Measurements from ENCODE around the gene DNAJC10. TPM values are rescaled to one million over a fixed set of nuclear protein-coding genes. Genes with fewer than 3 reads are reported as not detected.
A peak's percentile ranks its signal among the peaks of the same experiment; 100 is the strongest.
"Not testable (repeated sequence)": the region's sequence is repeated elsewhere in the genome, so short reads cannot be mapped to it uniquely, and the experiment has no call there.

DNAJC10 gene, protein sequence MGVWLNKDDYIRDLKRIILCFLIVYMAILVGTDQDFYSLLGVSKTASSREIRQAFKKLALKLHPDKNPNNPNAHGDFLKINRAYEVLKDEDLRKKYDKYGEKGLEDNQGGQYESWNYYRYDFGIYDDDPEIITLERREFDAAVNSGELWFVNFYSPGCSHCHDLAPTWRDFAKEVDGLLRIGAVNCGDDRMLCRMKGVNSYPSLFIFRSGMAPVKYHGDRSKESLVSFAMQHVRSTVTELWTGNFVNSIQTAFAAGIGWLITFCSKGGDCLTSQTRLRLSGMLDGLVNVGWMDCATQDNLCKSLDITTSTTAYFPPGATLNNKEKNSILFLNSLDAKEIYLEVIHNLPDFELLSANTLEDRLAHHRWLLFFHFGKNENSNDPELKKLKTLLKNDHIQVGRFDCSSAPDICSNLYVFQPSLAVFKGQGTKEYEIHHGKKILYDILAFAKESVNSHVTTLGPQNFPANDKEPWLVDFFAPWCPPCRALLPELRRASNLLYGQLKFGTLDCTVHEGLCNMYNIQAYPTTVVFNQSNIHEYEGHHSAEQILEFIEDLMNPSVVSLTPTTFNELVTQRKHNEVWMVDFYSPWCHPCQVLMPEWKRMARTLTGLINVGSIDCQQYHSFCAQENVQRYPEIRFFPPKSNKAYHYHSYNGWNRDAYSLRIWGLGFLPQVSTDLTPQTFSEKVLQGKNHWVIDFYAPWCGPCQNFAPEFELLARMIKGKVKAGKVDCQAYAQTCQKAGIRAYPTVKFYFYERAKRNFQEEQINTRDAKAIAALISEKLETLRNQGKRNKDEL
- 168 and 193 TPM in 2 replicates for total RNA-seq (2014; rRNA removed; shearing (Covaris generic))
- 88.3 and 127 TPM in 2 replicates for polyA plus RNA-seq (2014; cell fraction: nucleus; rRNA removed)

DNA sequence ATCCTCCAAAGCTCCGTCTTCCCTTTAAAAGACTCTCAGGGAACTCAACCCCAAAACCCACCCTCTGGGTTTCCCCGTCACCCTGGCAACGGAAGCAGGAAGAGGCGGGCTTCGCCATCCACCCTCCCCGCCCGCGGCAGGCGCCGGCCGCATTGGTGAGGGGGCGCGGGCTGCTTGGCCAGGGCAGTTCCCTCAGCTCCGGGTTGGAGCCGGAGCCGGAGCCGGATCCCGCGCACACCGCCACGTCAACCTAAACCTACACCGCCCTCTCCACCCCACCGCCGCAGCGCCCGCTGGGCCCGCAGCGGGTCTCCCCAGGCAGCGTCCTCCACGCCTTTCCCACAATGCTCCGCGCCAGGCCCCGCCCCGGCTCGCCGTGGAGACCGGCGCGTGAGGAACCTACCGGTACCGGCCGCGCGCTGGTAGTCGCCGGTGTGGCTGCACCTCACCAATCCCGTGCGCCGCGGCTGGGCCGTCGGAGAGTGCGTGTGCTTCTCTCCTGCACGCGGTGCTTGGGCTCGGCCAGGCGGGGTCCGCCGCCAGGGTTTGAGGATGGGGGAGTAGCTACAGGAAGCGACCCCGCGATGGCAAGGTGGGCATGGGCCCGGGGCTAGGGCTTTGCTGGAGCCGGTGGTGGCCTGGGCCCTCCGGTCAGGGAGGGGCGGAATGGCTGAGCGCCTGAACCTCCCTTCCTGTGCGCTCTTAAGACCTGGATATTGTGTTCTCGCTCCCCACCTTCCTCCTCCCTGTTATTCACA, at the start of gene DNAJC10:
Gene DNAJC10, plus strand, starts transcription at position 366 of the 758 bp plus-strand sequence. CDS start 1,830 bp downstream, outside the sequence.
- peak; percentile 82 for DNase-seq (ENCODE audit: extremely low read depth, low read depth)

DNA sequence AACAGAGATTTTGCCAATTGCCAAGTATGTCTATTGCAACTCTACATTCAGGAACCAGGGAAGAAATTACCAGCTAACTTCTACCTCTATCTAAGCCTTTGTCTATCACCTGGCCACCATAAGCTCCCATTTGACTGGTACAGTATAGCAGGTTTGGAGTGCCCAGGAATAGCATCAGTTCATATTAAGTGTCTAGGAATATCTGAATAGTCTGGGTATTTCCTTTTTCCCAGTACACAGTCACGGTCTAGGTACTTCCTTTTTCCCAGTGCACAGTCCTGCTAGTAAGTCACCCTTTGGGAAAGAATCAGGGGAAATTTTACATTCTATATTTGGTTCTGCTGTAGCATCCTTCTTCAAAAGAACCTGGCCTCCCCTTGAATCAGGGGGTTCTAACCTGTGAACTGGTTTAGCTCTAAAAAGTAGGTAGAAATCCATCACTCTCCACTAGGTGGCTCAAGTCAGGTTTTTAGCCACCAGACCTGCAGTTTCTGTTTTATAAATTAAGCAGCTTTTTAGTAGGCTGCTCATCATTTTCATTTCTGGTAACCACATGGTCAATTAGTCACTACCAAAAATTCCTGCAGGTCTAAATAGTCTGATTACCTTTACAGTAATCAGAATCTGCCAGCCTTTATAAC, 49.3 kb upstream of the DNAJC10 start:
- DNase-seq (ENCODE audit: extremely low read depth, low read depth): peak; percentile 25

DNA sequence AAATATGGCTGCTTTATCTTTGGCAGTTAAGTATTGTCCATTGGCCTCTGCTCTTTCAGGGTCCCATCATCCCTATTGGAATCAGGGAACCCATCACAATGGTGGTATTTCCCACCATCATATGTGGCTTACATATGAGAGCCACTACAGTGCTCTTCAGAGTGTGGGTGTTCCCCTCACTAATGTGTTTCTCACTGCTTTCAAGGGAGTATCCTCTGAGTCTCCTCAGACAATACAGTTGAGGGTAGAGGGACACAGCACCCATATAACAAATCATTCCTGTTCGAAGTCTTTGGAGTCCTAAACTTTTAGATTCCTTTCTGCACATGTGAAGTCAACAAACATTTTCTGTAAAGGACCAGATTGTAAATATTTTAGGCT, 48.8 kb upstream of the DNAJC10 start:
- no peak for DNase-seq (ENCODE audit: extremely low read depth, low read depth)

DNA sequence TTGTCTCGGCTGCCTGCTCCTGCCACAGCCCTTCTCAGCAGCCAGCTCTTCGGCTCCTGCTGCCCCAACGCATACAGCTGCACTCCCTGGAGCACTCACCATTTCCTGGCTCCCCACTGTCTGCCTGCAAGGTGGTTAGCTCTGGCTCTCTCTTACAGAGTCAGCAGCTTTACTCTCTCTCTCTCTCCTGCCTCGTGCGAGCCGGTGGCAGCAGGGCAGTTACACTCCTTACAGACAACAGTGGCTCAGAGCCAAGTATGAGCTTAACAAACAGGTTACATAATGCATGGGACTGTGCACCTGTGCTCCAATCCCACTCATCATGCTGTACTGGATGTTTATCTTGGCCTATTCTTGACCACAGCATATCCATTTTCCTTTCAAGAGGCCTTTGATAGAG, 47.4 kb upstream of the DNAJC10 start:
- no peak for DNase-seq (ENCODE audit: extremely low read depth, low read depth)

DNA sequence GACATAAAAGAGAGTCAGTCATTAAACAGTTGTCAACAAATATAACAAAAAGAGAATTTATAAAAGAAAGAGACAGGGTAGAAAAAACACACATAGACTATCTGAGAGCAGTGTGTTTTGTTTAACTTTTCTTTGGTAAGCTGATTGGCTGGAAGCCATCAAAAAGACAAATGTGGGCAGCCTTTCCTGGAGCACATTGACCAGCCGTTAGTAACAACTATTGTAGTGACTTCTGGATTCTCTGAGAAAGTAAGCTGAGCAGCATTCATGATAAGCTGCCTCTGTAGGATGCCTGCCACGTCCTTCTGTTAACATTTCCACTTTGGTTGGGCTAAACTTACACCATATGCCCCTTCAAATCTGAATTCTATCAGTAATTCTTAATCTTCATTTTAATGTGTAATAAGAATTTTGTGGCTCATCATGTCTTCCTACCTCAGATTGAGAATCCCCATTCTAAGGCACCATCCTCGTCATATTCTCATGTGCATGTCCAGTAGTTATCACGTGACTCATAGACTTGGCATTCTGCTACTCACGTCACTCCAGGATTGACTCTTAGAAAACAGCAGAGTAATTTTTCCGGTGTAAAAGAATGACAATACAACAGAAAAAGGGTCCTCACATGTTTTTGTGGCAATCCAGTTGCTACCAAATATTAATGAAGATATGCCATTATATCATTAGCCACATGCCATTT, 43.4 kb upstream of the DNAJC10 start:
- peak; percentile 72 for DNase-seq (ENCODE audit: extremely low read depth, low read depth)

DNA sequence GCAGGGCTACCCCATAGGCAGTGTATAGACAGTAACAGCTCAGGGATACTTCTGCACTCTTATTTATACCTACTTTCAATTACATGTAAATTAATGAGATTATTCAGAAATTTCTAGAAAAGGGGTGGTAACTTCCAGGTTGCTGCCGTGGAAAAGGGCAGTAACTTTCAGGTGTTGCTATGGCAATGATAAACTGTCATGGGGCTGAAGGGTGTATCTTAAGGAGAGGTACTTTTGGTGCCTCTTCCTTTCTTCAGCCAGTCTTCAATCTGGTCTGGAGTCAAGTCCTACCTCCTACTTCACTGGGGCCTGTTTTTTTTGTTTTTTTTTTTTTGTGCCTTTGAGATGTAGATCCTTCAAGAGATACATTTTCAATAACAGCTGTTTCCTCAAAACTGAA, 35.2 kb upstream of the DNAJC10 start:
- no peak for DNase-seq (ENCODE audit: extremely low read depth, low read depth)

DNA sequence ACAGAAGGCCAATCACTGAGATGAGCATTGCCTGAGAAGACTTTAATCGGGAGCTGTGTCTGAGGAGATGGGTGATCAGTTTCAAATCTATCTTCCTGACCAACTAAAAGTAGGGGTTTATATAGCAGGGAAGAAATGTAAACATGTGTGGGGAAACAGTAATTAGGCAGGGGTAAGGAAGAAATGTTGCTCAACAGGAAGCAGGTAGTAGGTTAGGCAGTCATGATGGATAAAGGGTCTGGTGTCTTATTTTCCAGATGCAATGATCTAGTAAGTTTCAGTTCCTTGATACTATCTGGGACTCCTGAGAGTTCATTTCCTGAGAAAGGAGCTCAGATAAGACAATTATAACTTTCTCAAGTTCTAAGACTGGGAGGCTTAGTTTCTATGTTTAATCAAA, 33.8 kb upstream of the DNAJC10 start:
- no peak for DNase-seq (ENCODE audit: extremely low read depth, low read depth)

DNA sequence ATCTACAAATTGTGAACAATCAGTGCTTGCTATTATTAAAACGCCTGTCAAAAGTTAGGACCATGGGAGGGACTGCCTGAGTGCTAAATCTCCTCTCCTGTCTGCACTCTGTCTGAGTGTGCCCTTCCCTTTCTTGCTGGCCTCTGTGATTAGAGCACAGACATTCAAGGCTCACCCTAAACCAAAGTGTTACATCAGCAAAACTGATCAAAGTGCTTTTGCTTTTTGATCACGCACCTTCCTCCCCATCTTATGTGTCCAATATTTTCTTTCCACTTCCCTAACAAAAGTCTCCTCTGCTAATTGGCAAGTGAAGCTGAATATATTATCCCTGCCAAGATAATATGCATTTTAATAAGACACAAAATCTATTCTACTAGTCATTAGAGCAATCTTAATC, 30.5 kb upstream of the DNAJC10 start:
- DNase-seq (ENCODE audit: extremely low read depth, low read depth): no peak

DNA sequence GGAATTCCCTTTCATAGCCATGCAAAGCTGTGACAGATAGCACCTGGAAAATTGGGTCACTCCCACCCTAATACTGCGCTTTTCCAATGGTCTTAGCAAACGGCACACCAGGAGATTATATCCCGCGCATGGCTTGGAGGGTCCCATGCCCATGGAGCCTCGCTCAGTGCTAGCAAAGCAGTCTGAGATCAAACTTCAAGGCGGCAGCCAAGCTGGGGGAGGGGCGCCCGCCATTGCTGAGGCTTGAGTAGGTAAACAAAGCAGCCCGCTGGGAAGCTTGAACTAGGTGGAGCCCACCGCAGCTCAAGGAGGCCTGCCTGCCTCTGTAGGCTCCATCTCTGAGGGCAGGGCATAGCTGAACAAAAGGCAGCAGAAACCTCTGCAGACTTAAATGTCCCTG, 29.3 kb upstream of the DNAJC10 start:
- DNase-seq (ENCODE audit: extremely low read depth, low read depth): not testable (repeated sequence)

DNA sequence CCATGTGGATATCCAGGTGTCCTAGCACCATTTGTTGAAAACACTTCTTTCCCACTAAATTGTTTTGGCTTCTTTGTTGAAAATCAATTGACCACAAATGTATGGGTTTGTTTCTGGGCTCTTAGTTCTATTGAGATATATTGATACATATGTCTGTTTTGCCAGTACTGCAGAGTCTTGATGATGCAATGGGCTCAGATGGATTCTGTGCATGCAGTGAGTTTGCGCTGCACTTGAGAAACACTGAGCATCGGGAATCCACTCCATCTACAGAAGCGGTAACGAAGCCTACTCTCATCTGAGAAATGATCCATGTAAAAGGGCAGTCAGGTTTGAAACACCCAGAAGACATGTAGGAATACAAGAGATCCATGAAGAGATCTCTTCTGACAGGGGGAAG, 21.9 kb upstream of the DNAJC10 start:
- no peak for DNase-seq (ENCODE audit: extremely low read depth, low read depth)

DNA sequence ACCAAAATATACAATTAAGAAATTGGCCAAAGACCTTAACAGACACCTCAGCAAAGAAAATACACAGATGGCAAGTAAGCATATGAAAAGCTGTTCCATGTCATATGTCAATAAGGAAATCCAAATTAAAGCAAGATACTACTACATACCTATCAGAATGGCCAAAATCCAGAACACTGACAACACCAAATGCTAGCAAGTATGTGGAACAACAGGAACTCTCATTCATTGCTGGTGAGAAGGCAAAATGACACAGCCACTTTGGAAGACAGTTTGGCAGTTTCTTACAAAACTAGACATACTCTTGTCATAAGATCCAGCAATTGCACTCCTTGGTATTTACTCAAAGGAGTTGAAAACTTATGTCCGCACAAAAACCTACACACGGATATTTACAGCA, 20.3 kb upstream of the DNAJC10 start:
- DNase-seq (ENCODE audit: extremely low read depth, low read depth): no peak

DNA sequence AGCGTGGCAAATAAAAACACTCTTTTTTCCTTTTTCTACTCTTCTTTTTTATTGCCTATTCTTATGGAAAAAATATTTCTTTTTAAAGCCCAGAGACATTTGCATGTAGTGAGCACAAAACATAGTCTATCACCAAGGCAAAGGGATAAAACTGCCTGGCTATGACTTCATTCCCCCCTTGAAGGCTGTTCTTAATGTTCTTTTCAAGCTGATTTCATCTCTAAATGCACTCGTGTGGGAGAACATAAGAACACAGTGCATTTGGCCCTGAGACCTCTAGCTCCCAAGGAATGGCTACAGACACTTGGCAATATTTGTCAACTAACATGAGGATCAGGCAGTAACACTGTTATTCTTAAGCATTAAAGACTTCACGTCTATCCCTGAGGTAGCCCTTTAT, 17.4 kb upstream of the DNAJC10 start:
- no peak for DNase-seq (ENCODE audit: extremely low read depth, low read depth)

DNA sequence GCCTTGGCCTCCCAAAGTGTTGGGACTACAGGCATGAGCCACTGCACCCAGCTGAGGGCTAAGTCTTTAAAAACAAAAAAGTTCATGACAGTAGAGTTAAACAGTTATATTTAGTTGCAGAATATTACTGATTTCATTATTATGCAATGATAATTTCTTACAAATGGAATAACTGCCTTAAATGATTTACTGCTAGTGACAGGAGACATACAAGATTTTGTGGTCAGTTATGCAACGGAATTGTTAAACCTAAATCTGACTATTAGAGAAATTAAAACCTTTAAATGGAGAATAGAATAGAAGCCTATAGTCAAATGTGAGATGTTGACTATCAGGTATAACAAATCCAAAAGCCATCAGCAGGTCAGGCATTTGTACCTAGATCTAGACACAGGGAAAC, 10.3 kb upstream of the DNAJC10 start:
- no peak for DNase-seq (ENCODE audit: extremely low read depth, low read depth)

DNA sequence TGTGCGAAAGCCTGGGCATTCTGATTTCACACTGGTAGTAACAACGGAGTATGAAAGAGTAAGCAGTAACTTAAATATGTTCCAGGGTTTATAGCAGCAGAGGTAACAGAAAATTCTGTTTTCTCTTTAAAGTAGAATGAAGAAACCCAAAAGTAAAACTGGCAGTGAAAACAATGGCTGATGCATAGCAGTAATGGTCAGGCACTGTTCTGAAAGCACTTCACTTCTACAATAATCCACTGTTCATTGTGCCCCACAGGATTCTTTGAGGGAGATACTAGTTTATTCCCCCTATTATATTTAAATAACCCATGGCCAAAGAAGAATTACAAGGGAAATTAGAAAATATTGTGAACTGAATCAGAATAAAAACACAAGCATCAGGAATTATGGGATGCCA, 9.3 kb upstream of the DNAJC10 start:
- DNase-seq (ENCODE audit: extremely low read depth, low read depth): no peak

DNA sequence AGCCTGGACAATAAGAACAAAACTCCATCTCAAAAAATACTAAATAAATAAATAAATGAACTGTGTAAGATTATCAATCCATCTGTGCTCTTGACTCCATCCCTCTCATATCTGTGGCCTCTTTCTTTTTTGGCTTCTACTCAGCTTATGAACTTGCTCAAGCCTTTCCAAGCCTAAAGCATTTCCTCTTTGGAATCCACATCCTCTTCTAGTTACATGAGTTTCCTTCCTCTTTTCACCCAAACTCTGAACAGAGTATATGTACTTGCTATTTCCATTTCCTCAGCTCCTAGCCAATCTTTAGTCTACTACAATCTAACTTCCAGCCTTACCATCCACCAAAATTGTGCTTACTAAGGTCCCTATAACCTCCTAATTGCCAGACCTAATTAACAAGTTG, 2.5 kb upstream of the DNAJC10 start:
- no peak for DNase-seq (ENCODE audit: extremely low read depth, low read depth)

DNA sequence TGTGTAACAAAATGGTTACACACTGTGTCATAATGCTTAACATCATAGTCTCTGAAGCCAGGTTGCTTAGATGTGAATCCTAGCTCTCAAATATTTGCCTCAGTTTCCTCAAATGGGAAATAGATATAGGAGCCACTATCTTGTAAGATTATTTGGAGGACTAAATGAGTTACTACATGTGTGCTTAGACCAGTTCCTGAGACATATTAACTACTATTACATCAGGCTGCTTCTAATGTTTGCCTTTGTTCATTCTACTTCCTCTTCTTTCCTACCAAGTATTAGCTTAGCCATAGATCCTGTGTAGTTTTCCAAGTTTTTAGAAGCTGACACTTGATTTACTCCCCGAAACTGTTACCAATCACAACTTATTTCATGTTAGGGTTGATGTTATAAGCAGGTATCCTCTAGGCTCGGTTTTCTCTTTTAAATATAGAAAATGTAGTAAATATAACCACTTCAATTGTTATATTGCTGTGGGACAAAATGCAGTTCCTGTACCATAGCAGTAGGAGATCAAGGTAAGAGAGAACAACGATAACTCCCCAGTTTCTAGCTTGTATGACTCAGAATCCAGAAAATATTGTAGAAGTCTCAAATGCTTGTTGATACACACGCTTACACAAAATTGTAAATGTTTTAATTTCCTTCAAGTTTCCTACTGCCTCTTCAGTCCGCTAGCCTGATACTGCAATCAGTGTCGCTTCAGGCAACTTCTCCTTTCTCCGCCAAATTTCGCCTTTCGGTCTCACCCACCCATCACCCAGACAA, 751 bp upstream of the DNAJC10 start:
- DNase-seq (ENCODE audit: extremely low read depth, low read depth): peak; percentile 40

DNA sequence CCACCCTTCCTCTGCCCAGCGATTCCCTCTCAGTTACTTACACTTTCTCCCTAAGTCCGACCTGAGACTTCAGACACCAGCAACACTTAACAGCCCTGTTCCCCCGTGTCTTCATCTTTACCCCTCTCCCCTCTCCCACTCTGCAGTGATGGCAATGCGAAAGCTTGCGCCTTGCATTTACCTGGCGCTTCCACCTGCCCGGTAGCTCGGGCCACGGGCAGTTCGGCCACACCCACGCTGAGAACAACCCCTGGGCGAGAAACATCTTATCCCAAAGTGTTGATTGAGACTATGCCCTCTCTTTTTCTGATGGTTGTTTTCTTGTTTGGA, 558 bp downstream of the DNAJC10 start:
- no peak for DNase-seq (ENCODE audit: extremely low read depth, low read depth)

DNA sequence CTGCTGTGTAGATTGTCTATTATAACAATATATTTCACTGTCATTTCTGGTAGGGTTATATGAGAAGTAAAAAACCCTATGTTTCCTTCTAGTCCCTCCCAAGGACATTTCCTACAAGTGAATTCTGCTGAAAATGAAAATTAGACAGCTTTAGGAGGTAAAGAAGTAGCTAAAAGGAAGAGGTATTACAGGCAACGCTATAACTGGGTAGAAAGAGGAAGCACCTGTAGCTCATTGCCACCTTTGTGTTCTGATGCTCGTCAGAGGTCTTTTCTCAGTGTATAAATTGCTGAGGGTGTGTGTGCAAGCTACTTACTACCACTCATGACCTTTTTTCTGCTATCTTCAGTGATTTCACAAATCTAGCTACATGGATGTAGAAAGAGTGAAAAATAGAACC, 1.4 kb downstream of the DNAJC10 start:
- DNase-seq (ENCODE audit: extremely low read depth, low read depth): no peak

DNA sequence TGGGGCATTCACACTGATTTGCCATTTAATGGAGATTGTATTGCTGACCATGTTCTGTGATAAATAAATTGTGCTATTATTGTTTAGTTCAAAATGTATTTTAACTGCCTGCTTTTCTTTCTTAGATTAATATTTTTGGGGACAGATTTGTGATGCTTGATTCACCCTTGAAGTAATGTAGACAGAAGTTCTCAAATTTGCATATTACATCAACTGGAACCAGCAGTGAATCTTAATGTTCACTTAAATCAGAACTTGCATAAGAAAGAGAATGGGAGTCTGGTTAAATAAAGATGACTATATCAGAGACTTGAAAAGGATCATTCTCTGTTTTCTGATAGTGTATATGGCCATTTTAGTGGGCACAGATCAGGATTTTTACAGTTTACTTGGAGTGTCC, 1.8 kb downstream of the DNAJC10 start:
- DNase-seq (ENCODE audit: extremely low read depth, low read depth): no peak

Data from NCI-H460 (cell line).